ENCODE measurements around the gene HDAC1. TPM values are rescaled to one million over a fixed set of nuclear protein-coding genes. Genes with fewer than 3 reads are reported as not detected.
A peak's percentile ranks its signal among the peaks of the same experiment; 100 is the strongest.

Gene HDAC1
- polyA plus RNA-seq, 1 of the 3 experiments (the other 2 are of a cell fraction) = 172 TPM

DNA sequence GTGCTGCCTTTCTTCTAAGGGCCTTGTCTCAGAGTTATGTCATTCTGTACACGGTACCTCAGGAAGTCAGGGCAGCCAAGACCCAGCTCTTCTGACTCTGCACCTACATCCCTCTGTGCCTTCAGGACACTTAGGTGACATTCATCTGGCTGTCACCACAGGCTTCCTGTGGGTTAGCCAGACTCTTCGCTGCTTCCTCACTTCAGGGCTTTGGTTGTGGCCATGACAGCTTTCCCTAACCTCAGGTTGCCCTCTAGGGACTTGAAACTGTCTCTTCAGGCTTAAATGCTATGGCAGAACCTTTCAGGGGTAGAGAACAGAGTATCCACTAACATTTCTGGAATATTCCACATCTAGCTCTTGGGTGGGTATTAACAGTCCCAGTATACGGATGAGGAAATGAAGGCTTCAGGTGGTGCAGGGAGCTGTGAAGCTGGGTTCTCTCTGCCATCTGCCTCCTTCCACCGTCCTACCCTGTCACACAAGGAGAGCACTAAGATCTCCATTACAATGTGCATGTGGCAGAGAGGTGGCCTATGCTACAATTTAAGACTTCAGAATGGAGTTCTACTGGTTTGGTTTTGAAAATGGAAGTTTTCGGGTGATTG lies 80.4 kb downstream of the HDAC1 start:
- Histone ChIP-seq H3K9ac (no peak overlapping the region), H3K4me2 (no peak overlapping the region), H3K79me2 (ENCODE audit: insufficient read depth) (no peaks in the 10 kb centered on the region), H3K27me3 (ENCODE audit: insufficient read depth) (no peaks in the 10 kb centered on the region), H3K27ac (ENCODE audit: low read depth in 2 of 2, low read length in 1 of 2) (no peak overlapping the region), H4K20me1 (ENCODE audit: insufficient read depth) (no peaks in the 10 kb centered on the region), H3K9me2 (no peaks in the 10 kb centered on the region), H3K9me3 (no peaks in the 10 kb centered on the region), H3K36me3 (replicated peaks in 1 of 2; ENCODE audit: control insufficient read depth in 1 of 2, insufficient read depth in 2 of 2, low read length in 1 of 2) (peaks cover 41 to 65% of the 10 kb centered on the region in 2 experiments), H2AFZ (ENCODE audit: low read depth) (no peak overlapping the region), H3K4me3 (ENCODE audit: low read depth in 2 of 2, low read length in 1 of 2) (no peak overlapping the region), H3F3A (replicated peaks; ENCODE audit: insufficient read depth) (peaks cover 2% of the 10 kb centered on the region), H3K4me1 (ENCODE audit: control insufficient read depth in 1 of 2, insufficient read depth in 2 of 2, low read depth in 1 of 2, low read length in 1 of 2) (no peaks in the 10 kb centered on the region)
- ChIA-PET CTCF (interaction anchor here (0.9 to 1.7 kb wide), 3 partner anchors 22 to 156 kb away, joined by 3 to 4 read pairs (median 3); partner anchors contain the start of genes EIF3I and TMEM234), POLR2A (no interaction called here)
- TF ChIP-seq EZH2phosphoT487 (IDR thresholded peaks at IDR 0.05; ENCODE audit: borderline replicate concordance, low read depth) (no peak), RAD21 (IDR thresholded peaks at IDR 0.05; ENCODE audit: low read length) (peak; percentile 31; the same call in 1 of the 2 replicates), NFIC (IDR thresholded peaks at IDR 0.05; ENCODE audit: borderline replicate concordance) (no peak), YY1 (IDR thresholded peaks at IDR 0.05; ENCODE audit: low read depth) (no peak)
- DNase-seq = no peak
- WGBS (ENCODE audit: low lambda C conversion rate) = 91% methylated on average over 5 of the region's 5 CpGs

GRCh38 chr1:32373996-32374592 lies 82.2 kb downstream of the HDAC1 start:
- CTCF ChIA-PET = no interaction called here
- no peaks in the 10 kb centered on the region for H3K9me3 ChIP-seq

DNA sequence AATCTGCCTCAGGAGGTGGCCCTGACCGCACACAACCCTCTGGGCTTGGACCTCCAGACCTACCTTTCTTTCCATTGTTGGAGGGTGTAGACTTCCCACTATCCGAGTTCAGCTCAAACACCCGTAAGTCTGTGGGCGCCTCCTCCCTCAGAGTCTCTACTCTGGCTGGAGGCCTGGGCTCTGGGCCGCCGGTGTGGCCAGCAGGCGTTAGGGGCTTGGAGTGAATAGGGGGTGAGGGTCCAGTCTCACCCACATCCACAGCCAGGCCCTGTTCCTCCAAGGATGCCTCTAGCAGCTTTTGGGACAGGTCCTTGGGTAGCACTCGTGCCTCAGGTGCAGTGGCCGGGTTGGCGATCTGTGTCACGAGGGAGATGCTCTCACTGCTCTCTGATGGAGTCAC lies 84.3 kb downstream of the HDAC1 start:
- WGBS (ENCODE audit: low lambda C conversion rate) = 92% methylated on average over 7 of the region's 11 CpGs
- H4K20me1 ChIP-seq (ENCODE audit: insufficient read depth) = no peaks in the 10 kb centered on the region
- no peak overlapping the region for H3K4me2 ChIP-seq
- no peaks in the 10 kb centered on the region for H3K79me2 ChIP-seq (ENCODE audit: insufficient read depth)
- TF ChIP-seq FOSL2 (IDR thresholded peaks at IDR 0.05; ENCODE audit: borderline replicate concordance, low read depth) (no peak), RFX5 (IDR thresholded peaks at IDR 0.05; ENCODE audit: low read length) (no peak), GABPA (IDR thresholded peaks at IDR 0.05; ENCODE audit: low read depth) (no peak), NFIC (IDR thresholded peaks at IDR 0.05; ENCODE audit: borderline replicate concordance) (no peak), JUND (IDR thresholded peaks at IDR 0.05) (no peak), RXRA (IDR thresholded peaks at IDR 0.05; ENCODE audit: borderline replicate concordance, low read depth) (no peak), MXI1 (IDR thresholded peaks at IDR 0.05; ENCODE audit: low read depth, low read length) (no peak), RCOR1 (IDR thresholded peaks at IDR 0.05; ENCODE audit: low read length) (no peak), CTCF (IDR thresholded peaks at IDR 0.05) (no peak), SMC3 (IDR thresholded peaks at IDR 0.05; ENCODE audit: low read depth, low read length) (no peak), POLR2AphosphoS5 (IDR thresholded peaks at IDR 0.05; ENCODE audit: low read depth, low read length) (no peak)
- TF ChIP-seq, protein P1, sequence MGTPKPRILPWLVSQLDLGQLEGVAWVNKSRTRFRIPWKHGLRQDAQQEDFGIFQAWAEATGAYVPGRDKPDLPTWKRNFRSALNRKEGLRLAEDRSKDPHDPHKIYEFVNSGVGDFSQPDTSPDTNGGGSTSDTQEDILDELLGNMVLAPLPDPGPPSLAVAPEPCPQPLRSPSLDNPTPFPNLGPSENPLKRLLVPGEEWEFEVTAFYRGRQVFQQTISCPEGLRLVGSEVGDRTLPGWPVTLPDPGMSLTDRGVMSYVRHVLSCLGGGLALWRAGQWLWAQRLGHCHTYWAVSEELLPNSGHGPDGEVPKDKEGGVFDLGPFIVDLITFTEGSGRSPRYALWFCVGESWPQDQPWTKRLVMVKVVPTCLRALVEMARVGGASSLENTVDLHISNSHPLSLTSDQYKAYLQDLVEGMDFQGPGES (IDR thresholded peaks at IDR 0.05; ENCODE audit: low read depth, low read length) = no peak
- TF ChIP-seq, protein P2, sequence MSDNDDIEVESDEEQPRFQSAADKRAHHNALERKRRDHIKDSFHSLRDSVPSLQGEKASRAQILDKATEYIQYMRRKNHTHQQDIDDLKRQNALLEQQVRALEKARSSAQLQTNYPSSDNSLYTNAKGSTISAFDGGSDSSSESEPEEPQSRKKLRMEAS (IDR thresholded peaks at IDR 0.05; ENCODE audit: low read depth) = no peak
- H2AFZ ChIP-seq (ENCODE audit: low read depth) = no peak overlapping the region
- no peaks in the 10 kb centered on the region for H3K9me3 ChIP-seq
- peaks cover 38 to 83% of the 10 kb centered on the region in 2 experiments for H3K36me3 ChIP-seq (replicated peaks in 1 of 2; ENCODE audit: control insufficient read depth in 1 of 2, insufficient read depth in 2 of 2, low read length in 1 of 2)
- H3K9ac ChIP-seq = no peak overlapping the region
- no peaks in the 10 kb centered on the region for H3K4me1 ChIP-seq (ENCODE audit: control insufficient read depth in 1 of 2, insufficient read depth in 2 of 2, low read depth in 1 of 2, low read length in 1 of 2)
- CTCF ChIA-PET = no interaction called here
- H3F3A ChIP-seq (replicated peaks; ENCODE audit: insufficient read depth) = peaks cover 2% of the 10 kb centered on the region
- no peak overlapping the region for H3K27ac ChIP-seq (ENCODE audit: low read depth in 2 of 2, low read length in 1 of 2)
- POLR2A ChIA-PET = interaction anchor here (1.8 kb wide), 1 partner anchor 18 kb away, joined by 5 read pairs; no protein-coding TSS in a partner anchor
- no peak for DNase-seq
- H3K9me2 ChIP-seq = no peaks in the 10 kb centered on the region
- no peaks in the 10 kb centered on the region for H3K27me3 ChIP-seq (ENCODE audit: insufficient read depth)
- H3K4me3 ChIP-seq (ENCODE audit: low read depth in 2 of 2, low read length in 1 of 2) = no peak overlapping the region

More at GRCh38 chr1:32373996-32374592, 82.2 kb downstream of the HDAC1 start:
- Histone ChIP-seq H3K4me1 (ENCODE audit: control insufficient read depth in 1 of 2, insufficient read depth in 2 of 2, low read depth in 1 of 2, low read length in 1 of 2) (no peaks in the 10 kb centered on the region), H4K20me1 (ENCODE audit: insufficient read depth) (no peaks in the 10 kb centered on the region), H2AFZ (ENCODE audit: low read depth) (no peak overlapping the region), H3K9ac (no peak overlapping the region), H3K79me2 (ENCODE audit: insufficient read depth) (no peaks in the 10 kb centered on the region), H3K27me3 (ENCODE audit: insufficient read depth) (no peaks in the 10 kb centered on the region), H3F3A (replicated peaks; ENCODE audit: insufficient read depth) (peaks cover 2% of the 10 kb centered on the region), H3K4me2 (no peak overlapping the region), H3K36me3 (replicated peaks in 1 of 2; ENCODE audit: control insufficient read depth in 1 of 2, insufficient read depth in 2 of 2, low read length in 1 of 2) (peaks cover 33 to 71% of the 10 kb centered on the region in 2 experiments), H3K4me3 (ENCODE audit: low read depth in 2 of 2, low read length in 1 of 2) (no peak overlapping the region), H3K27ac (ENCODE audit: low read depth in 2 of 2, low read length in 1 of 2) (no peak overlapping the region), H3K9me2 (no peaks in the 10 kb centered on the region)
- TF ChIP-seq POLR2AphosphoS5 (IDR thresholded peaks at IDR 0.05; ENCODE audit: low read depth, low read length) (no peak), RCOR1 (IDR thresholded peaks at IDR 0.05; ENCODE audit: low read length) (no peak), SIN3A (IDR thresholded peaks at IDR 0.05; ENCODE audit: borderline replicate concordance, low read depth, low read length) (no peak), EZH2phosphoT487 (IDR thresholded peaks at IDR 0.05; ENCODE audit: borderline replicate concordance, low read depth) (no peak)
- POLR2A ChIA-PET = no interaction called here
- WGBS (ENCODE audit: low lambda C conversion rate) = 80% methylated on average over 1 of the region's 1 CpG
- DNase-seq = no peak
